Activated CD4-positive, alpha-beta T cell treated with anti-CD3 and anti-CD28 coated beads, Interleukin-2, amount 50 U/mL, for 24 hours (primary cell): ENCODE data around the gene TGDS.
A peak's percentile ranks its signal among the peaks of the same experiment; 100 is the strongest.
"Not testable (repeated sequence)": the region's sequence is repeated elsewhere in the genome, so short reads cannot be mapped to it uniquely, and the experiment has no call there.

Experiments used
- DNase-seq, 2 donors: peaks; one replicate each; pipeline ENCODE4 v3.0.0-alpha.2; 2020; ENCODE audit warnings: low read depth in 1 of 2, low spot score in 1 of 2

Gene TGDS, protein sequence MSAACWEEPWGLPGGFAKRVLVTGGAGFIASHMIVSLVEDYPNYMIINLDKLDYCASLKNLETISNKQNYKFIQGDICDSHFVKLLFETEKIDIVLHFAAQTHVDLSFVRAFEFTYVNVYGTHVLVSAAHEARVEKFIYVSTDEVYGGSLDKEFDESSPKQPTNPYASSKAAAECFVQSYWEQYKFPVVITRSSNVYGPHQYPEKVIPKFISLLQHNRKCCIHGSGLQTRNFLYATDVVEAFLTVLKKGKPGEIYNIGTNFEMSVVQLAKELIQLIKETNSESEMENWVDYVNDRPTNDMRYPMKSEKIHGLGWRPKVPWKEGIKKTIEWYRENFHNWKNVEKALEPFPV

GRCh38 chr13:94595950-94596574 lies at the start of gene TGDS:
TSS of gene TGDS (minus strand) at chr13:94596152. CDS start at chr13:94596136, 16 bp downstream.
- DNase-seq, result peak; percentile 75 to 88

DNA sequence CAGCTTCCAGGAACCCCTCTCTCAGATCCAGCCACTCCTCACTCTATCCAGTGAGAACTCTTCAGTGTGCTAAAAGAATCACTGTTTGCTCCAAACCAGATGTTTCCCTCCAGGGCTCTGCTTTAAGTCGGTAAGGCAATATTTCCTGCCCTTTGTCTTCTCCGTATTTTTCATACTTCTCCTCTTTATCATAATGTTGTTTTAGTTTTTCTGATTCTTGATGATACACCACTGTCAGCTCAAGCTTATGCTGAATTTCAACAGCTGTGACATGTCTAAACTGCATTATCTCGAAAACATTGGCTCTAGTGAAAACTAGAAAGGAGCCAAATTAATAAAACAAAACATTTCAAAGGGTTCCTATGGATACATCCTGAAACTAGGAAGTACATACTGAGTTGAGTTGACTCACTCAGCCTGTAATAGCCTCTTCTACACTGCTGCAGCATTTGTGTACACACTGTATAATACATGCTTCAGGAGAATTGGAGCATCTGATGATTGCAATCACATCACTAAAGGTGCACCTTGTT lies 45.5 kb upstream of the TGDS start:
- DNase-seq, result no peak

- DNase-seq, result no peak
These were observed 44.8 kb upstream of the TGDS start for GRCh38 chr13:94640721-94641120.

DNA sequence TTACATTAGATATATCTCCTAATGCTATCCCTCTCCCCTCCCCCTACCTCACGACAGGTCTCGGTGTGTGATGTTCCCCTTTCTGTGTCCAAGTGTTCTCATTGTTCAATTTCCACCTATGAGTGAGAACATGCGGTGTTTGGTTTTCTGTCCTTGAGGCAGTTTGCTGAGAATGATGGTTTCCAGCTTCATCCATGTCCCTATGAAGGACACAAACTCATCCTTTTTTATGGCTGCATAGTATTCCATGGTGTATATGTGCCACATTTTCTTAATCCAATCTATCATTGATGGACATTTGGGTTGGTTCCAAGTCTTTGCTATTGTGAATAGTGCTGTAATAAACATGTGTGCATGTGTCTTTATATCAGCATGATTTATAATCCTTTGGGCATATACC lies 41.7 kb upstream of the TGDS start:
- not testable (repeated sequence) for DNase-seq

DNA sequence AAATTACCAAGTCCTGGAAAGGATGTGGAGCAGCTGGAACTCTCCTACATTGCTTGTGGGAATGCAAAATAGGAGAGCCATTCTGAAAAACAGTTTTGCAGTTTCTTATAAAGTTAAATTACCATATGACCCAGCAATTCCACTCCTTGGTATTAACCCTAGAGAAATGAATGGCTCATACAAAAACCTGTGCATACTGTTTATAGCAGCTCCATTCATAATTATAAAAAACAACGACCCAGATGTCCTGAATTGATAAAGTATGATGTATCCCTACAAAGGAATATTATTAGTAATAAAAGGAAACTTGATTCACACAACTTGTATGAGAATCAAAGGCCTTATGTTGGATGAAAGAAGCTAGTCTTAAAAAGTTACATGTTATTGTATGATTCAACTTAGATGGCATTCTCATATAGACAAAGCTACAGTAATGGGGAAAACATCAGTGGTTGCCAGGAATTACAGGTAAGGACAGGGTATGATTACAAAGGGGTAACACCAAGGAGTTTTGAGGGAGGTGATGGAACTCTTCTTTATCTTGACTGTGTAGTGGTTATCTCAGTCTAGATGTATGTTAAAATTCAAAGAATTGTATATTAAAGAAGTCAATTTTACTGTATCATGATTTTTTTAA lies 41.1 kb upstream of the TGDS start:
- DNase-seq, result no peak

GRCh38 chr13:94636096-94636495 lies 40.1 kb upstream of the TGDS start:
- DNase-seq, result peak in 1 of 2 donors; percentile 7

GRCh38 chr13:94632226-94632980 lies 36.5 kb upstream of the TGDS start:
- no peak for DNase-seq

- no peak for DNase-seq
These were observed 34.9 kb upstream of the TGDS start for GRCh38 chr13:94630858-94631257.

- DNase-seq, result no peak
These were observed 27.4 kb upstream of the TGDS start for GRCh38 chr13:94623316-94623715.

- DNase-seq, result no peak
These were observed 26.4 kb upstream of the TGDS start for GRCh38 chr13:94622344-94622743.

DNA sequence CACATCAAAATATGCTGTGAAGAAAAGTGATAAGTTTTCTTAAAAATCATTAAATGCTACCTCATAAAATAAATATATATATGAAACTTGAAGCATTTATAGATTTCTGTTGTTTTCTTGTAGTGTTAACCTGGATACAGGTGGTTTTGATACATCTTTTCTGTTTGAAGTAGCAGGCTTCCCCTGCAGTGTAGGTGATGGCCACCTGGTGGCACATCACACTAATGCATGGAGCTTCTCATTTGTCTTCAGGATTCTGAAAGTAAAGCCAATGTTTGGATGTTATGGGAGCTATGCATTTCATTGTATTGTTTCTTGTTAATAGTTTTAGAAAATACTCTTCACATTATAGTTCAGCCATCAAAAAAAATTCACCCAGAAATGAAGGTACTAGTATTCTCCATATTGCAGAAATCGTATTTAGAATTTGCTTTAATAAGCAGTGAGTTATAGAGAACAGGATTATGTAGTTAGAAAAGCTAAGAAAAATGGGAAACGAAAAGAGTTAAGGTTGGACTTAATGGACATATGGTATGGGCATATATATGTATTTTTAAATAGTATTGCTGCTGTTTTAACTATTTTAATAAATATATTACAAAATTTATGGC lies 24.4 kb upstream of the TGDS start:
- no peak for DNase-seq

GRCh38 chr13:94617389-94618000 lies 21.5 kb upstream of the TGDS start:
- peak in 1 of 2 donors; percentile 50 for DNase-seq

GRCh38 chr13:94613051-94613450 lies 17.1 kb upstream of the TGDS start:
- no peak for DNase-seq

- DNase-seq, result no peak
These were observed 16.1 kb upstream of the TGDS start for GRCh38 chr13:94612050-94612449.

DNA sequence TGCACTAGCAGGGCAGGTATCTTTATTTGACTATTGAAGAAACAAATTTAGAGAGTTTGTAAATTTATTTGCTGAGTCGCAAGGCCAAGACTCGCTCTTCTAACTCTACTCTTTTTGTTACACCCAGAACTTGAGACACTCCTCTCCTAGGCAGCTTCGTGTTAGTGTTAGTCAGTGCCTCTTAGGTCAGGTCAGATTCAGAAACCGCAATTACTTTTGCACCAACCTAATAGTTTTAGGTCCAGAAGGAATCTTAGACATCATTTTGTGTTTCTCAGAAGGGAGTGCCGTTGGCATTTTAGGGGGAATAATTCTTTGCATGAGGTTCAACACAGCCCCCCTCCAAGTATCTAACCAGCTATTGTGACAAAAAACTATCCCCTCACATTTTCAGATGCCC lies 14.5 kb upstream of the TGDS start:
- DNase-seq, result no peak

DNA sequence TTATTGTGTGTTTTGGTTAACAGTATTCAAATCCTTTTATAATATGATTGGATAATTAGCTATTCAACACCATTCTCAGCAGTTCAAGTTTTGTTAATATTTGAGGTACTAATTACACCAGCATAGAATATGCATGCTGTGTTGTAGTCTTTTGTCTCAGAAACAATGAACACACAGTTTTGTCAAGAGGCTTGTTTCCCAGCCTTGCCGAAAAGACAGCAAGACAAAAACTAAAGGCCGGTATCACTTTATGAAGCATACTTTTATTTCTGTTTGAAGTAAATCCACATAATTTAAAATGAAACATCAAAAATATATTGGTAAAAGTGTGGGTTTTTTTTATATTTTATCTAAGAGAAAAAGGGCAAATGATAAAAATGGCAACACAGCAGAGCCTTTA lies 13.2 kb upstream of the TGDS start:
- no peak for DNase-seq

DNA sequence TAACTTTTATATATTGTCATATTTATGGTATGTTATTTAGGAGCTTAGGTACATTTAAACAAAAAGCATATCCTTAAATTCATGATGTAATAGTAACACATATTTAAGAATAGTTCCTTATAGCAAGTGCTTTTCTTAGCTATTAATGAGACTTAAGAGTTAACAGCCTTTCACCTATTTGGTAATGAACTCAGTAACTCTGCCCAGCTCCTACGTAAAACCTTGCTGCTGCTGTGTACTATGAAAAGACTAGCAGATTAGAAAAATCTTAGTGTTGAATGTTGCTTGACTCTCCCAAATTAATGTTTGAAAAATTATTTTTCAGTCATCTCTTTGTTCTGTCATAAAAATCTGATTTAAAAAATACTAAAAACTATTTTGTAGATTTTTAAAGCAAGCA lies 12.6 kb upstream of the TGDS start:
- no peak for DNase-seq

GRCh38 chr13:94607939-94608338 lies 12.0 kb upstream of the TGDS start:
- no peak for DNase-seq

GRCh38 chr13:94607056-94607455 lies 11.1 kb upstream of the TGDS start:
- no peak for DNase-seq

DNA sequence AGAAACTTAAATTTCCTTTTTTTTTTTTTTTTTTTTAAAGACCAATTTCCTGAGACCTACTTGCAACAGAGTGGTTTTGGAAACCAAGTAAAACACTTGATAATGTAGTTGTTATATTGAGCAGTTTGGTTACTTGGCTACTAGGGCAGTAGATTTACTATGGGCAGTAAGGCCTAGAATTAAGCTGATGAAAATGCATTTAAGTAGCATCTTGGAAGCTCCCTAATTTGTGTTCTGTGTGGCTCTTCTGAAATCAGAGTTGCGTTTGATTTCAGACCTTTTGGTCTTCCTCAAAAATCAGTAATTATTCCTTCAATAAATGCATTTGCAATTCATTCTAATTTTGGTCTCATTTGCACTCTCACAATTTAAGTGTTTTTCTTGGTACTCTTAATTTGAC lies 6.5 kb upstream of the TGDS start:
- DNase-seq, result no peak
